AG09309 (cell line): ENCODE results near the gene THRA.
A peak's percentile ranks its signal among the peaks of the same experiment; 100 is the strongest.
"Not testable (repeated sequence)": the region's sequence is repeated elsewhere in the genome, so short reads cannot be mapped to it uniquely, and the experiment has no call there.

Experiments used
- DNase-seq: peaks from one replicate; pipeline ENCODE4 v3.0.0-alpha.2; 2010; ENCODE audit warnings: low read depth
- H3K4me3 ChIP-seq: 2 replicates; pipeline ENCODE4 v1.5.1; 2011; ENCODE audit warnings: mild to moderate bottlenecking, low read depth, low read length, moderate library complexity; ENCODE audit not compliant: control insufficient read depth
- TF ChIP-seq, protein P1 (sequence below): IDR thresholded peaks from 2 replicates; pipeline ENCODE4 v1.5.1; 2011; ENCODE audit warnings: mild to moderate bottlenecking, low read depth, low read length, inconsistent platforms; ENCODE audit not compliant: insufficient read depth, control insufficient read depth; ENCODE audit errors: missing control alignments

Gene THRA

DNA sequence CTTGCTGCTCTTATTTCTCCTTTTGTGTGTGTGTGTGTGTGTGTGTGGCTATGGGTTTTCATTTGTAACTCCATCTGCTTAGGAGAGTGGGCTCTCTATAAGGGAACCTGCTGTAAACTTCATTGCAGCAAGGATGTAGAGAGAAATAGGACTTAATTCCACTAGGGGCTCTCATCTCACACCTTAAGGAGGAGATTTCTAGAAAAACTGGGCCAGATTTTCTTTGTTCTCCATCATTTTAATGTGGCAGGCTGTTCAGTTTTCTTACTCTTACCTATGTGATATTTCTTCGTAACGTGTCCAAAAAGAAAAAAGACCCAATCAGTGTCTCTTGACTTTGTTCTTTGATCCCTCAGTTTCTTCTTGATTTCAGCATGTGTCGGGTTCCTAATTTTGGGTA, 73.1 kb downstream of the THRA start:
- no peak for DNase-seq
- TF ChIP-seq, protein P1, sequence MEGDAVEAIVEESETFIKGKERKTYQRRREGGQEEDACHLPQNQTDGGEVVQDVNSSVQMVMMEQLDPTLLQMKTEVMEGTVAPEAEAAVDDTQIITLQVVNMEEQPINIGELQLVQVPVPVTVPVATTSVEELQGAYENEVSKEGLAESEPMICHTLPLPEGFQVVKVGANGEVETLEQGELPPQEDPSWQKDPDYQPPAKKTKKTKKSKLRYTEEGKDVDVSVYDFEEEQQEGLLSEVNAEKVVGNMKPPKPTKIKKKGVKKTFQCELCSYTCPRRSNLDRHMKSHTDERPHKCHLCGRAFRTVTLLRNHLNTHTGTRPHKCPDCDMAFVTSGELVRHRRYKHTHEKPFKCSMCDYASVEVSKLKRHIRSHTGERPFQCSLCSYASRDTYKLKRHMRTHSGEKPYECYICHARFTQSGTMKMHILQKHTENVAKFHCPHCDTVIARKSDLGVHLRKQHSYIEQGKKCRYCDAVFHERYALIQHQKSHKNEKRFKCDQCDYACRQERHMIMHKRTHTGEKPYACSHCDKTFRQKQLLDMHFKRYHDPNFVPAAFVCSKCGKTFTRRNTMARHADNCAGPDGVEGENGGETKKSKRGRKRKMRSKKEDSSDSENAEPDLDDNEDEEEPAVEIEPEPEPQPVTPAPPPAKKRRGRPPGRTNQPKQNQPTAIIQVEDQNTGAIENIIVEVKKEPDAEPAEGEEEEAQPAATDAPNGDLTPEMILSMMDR: no peak
- H3K4me3 ChIP-seq: no peak overlapping the region

GRCh38 chr17:40139566-40140058, 76.8 kb downstream of the THRA start:
- TF ChIP-seq, protein P1: no peak
- peak overlapping the region; percentile 58 for H3K4me3 ChIP-seq
- no peak for DNase-seq

GRCh38 chr17:40143166-40143565, 80.4 kb downstream of the THRA start:
- not testable (repeated sequence) for H3K4me3 ChIP-seq, DNase-seq
